GM18526 (cell line): ENCODE measurements around the gene PLD1.

Source experiments
- POLR2A ChIP-seq: IDR thresholded peaks from 3 replicates; pipeline ENCODE4 v1.6.1; 2011; ENCODE audit not compliant: insufficient read length; ENCODE audit errors: extremely low read depth

PLD1 gene

DNA sequence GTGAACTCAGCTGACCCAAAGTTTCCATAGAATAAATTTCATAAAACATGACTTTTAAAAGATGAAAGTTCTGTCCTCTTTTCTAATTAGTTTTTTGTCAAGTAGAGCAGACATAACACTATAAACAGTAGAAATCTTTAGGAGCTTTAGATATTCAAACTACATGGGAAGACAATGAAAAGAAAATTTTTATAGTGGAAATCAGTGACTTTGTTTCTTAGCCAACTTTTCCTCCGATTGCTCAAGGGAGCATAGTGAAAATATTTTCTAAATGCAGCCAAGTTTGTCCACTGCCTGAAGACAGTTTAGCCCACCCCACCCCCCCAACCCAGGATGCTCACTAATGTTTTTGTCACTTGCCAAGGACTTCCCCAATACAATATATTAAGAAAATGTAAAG is 114.9 kb downstream of the PLD1 start:
- no peak for TF ChIP-seq POLR2A

DNA sequence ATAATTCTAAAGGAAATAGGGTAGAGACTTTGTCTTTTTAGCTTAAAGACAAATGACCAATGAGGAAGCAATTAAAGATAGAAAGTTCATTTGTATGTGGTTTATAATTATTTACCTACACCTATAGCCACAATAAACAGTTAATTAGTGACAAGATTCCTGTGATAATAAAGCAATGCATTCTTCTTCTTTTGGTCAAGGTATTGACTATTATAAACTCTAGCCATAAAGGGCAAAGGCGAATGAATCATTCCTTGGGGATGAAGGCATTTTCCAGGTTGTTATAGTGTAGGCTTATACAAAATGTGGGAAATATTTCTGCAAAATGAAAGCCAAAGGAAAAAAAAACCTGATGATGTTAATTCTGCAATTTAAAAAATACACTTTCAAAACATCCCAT is 115.4 kb downstream of the PLD1 start:
- no peak for TF ChIP-seq POLR2A

DNA sequence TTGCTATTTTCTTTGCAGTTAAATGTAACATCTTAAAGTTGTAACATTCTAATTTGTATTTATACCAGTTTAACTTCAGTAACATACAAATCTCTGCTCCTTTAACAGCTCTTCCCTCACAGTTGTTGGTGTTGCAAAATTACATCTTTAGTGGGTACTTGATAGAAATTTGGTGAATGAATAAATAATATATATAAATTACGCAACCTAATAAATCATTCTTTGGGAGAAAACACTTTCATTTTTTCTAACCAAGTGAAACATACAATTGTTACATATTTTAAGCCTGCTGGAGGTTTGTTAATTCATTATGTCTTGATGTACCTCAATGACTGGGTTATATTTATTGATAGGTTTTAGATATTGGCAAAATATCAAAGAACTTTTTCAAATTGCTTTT is 118.8 kb downstream of the PLD1 start:
- TF ChIP-seq POLR2A: no peak

DNA sequence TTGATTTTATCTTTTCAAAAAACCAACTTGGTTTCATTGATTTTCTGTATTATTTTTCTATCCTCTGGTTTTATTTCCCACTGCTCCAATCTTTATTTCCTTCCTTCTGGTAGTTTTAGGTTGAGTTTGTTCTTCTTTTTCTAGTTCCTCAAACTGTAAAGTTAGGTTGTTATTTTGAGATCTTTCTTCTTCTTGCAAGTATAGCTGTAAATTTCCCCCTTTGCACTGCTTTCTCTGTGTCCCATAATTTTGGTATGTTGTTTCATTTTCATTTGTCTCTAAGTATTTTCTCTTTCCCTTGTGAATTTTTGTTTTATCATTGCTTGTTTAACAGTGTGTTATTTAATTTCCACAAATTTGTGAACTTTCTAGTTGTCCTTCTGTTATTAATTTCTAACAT is 120.0 kb downstream of the PLD1 start:
- TF ChIP-seq POLR2A: no peak

DNA sequence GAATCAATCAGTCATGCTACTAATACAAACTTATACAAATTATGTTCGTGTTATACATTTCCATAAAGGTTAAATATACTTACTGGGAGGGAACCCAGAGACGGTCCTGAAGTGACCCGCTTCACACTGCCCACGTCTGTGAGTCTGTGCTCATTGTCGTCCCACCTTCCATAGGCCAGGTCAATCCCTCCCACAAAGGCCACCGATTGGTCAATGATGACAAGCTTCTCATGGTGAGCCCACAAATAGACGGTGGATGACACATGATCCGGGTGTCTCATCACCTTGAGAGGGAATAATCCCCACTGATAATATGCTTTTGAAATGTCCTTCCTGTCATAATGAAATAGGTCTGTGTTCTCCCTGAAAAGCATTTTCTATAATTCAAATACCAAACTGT is 121.7 kb downstream of the PLD1 start:
- TF ChIP-seq POLR2A: no peak

DNA sequence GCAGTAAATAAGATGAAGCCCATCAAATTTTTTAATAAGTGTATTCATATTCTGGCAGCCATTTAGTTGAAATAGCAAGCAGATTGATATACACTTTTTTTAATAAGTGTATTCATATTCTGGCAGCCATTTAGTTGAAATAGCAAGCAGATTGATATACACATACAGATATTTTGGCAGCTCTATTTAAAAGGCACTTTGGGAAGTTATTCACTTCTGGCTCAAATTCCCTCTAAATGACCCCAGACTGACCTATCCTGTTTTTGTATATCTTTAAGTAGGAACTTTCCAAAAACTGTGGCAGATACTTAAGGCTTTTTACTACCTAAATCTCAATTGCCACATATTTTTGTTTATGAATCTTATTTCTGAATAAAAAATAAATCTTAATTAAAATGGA is 122.3 kb downstream of the PLD1 start:
- no peak for TF ChIP-seq POLR2A

DNA sequence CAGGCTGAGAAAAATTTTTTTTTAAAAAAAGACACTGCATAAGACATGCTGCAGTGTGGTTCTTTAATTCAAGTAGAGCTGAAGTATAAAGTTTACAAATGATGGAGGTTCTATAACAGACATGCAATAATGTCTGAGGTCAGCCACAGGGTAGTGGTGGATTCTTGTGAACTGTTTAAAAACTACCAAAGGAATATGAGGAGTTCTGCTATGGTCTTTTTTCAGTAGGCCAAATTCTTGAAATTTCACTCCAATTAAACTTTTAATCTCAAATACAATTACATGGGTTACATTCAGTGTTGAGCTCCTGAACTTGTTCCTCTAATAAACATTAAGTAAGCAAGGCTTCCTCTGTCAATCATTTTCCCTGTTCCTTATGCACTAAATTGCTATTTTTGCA is 122.7 kb downstream of the PLD1 start:
- TF ChIP-seq POLR2A: no peak

DNA sequence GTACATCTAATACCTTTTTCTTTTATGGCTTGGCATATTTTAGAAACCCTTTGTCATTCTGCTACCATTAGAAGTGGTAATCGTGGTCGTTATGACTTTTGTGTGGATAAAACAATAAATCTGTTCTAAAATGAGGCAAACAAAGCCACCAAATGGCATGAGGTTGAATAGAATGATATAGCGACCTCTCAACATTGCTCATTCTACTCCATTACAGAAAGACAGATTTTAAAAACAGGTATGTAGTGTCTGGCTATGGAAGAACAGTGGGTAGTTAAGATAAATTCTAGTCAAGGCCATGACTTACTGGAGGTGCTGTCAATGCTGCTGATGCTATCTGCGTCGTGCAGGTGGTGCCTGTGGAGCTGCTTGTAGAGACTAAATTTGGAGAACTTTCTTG is 123.2 kb downstream of the PLD1 start:
- no peak for TF ChIP-seq POLR2A

DNA sequence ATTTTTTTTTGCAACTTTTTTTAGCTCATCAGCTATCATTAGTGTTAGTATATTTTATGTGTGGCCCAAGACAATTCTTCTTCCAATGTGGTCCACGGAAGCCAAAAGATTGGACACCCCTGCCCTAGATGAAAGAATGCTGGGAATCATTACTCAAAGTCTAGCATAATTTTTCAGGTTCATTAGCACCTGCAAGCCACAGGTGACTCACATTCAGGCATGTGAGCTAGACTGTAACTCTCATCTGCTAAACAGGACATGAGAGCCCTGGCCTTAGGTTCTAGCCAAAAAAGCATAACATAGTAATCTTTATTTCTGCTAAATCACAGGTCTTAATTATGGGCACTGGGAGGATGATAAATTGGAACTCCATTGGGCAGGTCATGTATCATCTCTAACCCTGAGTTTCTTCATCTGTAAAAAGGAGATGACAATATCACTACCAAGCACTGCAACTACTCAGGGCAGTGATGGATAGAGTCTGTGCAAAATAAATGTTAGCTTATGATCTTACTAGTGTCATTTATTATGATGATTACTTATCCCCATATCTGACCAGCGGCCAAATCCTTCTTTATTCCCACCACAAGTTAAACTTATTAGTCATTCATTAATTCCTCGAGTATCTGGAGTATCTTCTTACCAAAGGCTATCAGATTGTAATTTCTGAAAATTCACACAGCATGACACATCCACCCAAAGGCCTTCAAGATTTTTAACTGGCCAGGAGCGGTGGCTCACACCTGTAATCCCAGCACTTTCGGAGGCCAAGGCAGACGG is 125.0 kb downstream of the PLD1 start:
- TF ChIP-seq POLR2A: no peak

DNA sequence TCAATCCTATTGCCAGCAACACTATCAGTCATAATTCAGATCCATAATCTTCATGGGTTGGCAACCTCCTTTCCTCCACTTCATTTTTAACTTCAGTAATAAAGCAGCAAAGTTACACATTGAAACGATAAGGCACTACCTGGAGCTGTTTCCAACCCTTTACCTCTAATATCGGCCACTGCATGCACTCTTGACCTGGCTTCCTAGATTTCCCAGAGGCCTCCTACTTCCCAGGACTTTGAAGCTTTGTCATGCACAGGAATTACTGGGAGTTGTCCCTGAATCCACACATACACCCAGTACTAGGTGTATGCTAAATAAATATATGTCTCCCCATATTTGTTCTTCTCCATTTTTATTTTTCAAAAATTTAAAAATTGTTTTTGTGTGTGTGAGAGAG is 126.1 kb downstream of the PLD1 start:
- no peak for TF ChIP-seq POLR2A

DNA sequence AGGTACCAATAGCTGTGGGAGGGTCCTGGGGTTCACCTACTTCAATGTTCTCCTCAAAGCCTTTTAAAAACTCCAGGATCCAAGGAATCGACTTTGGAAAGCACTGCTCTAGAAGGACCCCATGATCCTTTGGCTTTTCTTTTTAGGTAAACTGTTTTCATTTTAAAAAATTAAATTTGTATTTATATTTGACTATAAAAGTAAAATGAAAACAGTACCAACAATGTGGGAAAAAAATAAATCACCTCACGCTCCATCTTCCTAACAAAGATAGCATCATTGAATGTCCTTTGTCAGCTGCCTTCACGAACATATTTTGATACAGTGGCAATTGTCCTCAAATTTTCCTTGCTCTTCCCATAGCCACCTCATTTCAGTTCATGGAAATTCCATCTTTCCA is 127.5 kb downstream of the PLD1 start:
- TF ChIP-seq POLR2A: no peak

DNA sequence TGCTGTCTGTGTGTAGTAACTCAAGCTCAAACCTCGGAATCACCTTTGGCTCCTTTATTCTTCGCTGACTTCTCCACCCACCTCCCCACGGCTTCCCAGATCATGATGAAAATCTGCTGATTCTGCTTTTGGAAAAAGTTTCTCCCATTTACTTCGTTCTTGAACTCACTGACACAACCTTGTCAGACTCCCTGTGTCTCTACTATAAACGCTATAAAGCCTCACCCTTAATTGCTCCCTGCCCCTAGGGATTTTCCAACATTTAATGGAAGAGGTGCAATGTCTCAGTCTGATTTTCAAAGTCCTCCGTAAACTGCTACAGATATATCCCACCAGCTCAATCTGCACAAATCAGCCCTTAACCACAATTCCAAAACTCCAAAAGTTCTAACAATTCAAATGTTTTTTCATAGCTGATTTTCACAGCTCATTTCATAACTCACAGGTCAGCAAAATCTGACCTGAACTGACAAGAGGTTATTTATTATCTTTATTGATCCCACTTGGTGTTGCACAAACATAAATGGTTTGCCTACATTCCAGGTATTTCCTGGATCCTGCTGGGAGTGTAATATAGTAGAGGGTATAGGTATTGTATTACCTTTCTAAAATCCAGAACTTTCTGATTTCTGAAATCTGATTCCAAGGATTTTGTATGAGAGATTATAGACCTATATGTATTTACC is 129.4 kb downstream of the PLD1 start:
- TF ChIP-seq POLR2A: no peak

DNA sequence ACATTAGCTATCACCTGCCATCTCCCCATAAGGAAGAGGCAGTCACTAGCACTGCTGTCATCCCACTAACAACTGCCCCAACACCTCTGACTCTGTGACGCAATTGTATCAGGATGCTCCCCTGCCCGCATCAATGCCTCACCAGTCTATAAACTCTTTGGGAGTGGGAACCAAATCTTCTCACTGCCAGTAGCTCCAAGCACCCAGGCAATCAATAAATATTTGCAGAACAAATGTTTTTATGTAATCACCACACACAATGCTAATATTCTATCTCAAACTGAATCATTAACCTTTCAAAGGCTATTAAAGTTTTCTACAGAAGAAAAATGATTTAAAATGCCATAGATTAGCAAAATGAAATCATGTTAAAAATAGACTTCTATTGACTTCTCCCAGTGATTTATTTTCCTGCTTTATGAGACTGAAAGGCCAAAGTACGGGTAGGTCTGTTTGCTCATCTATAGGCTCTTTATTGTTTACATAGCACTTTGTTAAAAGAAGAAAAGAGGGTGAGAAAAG is 131.3 kb downstream of the PLD1 start:
- no peak for TF ChIP-seq POLR2A

DNA sequence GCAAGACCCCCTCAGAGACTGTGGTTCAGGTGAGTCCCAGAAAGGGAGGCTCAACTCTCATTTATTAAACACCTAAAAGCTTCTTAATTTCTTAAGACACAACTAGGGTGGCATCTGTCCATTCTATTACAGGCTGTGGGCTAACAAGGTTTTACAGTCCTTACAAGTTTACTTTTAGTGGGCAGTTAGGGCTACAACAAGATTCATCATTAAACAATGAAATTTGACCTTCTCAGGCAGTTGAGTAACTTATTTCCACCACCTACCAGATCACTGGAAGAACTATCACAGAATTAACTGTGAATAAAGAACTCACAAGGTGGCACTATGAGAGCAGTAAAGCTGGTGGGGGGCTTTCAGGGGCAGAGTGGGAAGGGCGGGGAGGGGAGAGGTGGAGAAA is 132.6 kb downstream of the PLD1 start:
- no peak for TF ChIP-seq POLR2A

DNA sequence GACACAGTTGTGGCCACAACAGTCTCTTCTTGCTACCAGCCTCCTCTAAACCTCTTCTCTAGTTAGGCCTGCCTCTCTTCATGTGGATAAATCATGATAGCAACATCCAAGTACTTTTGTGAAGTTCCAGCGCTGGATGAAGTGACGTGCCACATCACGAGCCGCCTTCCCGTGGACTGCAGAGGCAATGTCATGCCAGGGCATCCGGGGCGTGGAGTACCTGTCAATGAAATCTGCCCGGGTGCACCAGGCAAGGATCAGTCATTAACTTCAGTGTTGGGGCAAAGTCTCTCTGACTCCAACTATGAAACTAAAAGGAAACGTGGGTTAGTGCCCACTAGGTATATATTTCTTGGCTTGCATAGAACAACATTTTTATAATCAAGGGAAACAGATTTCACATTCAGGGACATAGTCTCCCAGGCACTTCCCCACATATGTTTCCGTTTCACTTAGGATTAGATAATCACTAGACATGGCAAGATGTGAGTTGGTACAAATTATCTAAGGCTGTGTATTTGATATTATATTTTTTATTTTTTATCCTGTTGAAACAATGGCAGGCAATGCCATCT is 133.6 kb downstream of the PLD1 start:
- TF ChIP-seq POLR2A: no peak

DNA sequence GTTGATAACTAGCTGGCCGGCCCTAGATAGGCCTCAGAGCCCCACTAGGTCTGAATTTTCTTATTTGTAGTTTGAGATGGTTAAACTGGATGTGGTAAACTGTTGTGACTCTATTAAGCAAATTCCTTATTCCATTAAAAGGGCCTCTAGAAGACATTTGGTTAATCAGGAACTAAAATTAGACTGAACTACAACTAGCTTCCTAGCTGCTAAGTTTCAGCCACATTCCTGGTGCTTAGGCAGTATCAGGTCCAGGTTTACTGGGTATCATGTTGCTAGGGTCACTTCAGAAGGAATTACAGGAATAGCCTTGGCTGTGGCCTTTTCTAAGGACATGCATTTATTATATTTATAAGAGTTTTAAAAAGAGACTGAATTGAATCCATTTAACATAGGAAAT is 136.3 kb downstream of the PLD1 start:
- TF ChIP-seq POLR2A: no peak
